Peyer's patch (tissue), 4 donors: ENCODE data around the gene BACH2.

Experiments
- CTCF ChIP-seq, 6 experiments: fragments of 450-650 bp in 4 of 6; fragments of 200-600 bp in 2 of 6; sonication (generic) in 1 of 6; IDR thresholded peaks; one replicate each; pipeline ENCODE4 v1.5.1; 2017 to 2019; ENCODE audit warnings: antibody characterized with exemption in 6 of 6, mild to moderate bottlenecking in 3 of 6, moderate library complexity in 1 of 6
- POLR2A ChIP-seq, 2 donors: fragments of 450-650 bp; IDR thresholded peaks; one replicate each; pipeline ENCODE4 v1.5.1; 2017; ENCODE audit warnings: antibody characterized with exemption in 2 of 2, mild to moderate bottlenecking in 2 of 2, moderate library complexity in 2 of 2

DNA sequence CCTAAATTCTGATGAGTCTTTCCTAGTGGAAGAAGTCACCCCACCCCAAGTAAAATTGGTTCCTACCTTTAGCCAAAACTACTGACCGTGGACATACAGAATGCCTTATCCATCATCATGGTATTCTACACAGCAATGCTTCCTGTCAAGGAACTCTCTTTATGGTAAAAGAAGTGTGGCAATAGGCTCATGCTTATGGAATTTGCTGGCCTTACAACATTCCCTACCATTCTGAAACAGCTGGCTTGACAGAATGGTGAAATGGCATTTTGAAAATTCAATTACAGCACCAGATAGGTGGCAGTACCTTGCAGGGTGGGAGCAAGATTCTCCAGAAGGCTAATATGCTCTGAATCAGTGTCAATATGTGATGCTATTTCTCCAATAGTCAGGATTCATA is 41.8 kb upstream of the BACH2 start:
- no peak for TF ChIP-seq CTCF (IDR thresholded peaks at IDR 0.05)
- TF ChIP-seq POLR2A (IDR thresholded peaks at IDR 0.05): no peak
